Measurements from ENCODE around the gene VMP1.

DNA sequence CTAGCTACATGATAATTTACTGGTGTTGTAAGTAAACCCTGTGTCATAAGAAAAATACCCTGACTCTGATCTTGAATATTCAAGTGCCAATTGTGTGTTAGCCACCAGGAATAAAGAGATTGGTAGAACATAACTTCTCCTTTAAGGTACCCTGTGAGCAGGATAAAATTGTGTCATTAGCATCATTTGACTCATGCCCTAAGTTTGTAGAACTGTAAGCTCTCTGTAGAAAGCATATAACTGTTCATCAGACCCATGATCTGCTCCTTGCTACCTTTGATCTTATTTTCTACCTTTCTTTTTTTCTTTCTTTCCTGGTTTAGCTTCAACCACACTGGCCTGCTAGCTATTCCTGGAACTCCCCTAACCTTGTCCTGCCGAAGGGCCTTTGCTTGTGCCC lies 36.1 kb upstream of the VMP1 start:
- TF ChIP-seq, protein P1, sequence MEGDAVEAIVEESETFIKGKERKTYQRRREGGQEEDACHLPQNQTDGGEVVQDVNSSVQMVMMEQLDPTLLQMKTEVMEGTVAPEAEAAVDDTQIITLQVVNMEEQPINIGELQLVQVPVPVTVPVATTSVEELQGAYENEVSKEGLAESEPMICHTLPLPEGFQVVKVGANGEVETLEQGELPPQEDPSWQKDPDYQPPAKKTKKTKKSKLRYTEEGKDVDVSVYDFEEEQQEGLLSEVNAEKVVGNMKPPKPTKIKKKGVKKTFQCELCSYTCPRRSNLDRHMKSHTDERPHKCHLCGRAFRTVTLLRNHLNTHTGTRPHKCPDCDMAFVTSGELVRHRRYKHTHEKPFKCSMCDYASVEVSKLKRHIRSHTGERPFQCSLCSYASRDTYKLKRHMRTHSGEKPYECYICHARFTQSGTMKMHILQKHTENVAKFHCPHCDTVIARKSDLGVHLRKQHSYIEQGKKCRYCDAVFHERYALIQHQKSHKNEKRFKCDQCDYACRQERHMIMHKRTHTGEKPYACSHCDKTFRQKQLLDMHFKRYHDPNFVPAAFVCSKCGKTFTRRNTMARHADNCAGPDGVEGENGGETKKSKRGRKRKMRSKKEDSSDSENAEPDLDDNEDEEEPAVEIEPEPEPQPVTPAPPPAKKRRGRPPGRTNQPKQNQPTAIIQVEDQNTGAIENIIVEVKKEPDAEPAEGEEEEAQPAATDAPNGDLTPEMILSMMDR (IDR thresholded peaks at IDR 0.05) = no peak
- TF ChIP-seq EZH2 (IDR thresholded peaks at IDR 0.05; ENCODE audit: borderline replicate concordance, insufficient read depth, low read depth, low read length, poor library complexity, severe bottlenecking) = no peak

All from B cell (primary cell).